Left ventricle myocardium superior (tissue), 1 donor: Measurements from ENCODE around the gene IFRD2. TPM values are rescaled to one million over a fixed set of nuclear protein-coding genes. Genes with fewer than 3 reads are reported as not detected.
"Not testable (repeated sequence)": the region's sequence is repeated elsewhere in the genome, so short reads cannot be mapped to it uniquely, and the experiment has no call there.

Source experiments
- ATAC-seq: fragments of 200-7000 bp; cut with Tn5 transposase; one replicate; pipeline ENCODE4 v1.9.1; 2020; ENCODE audit warnings: mild to moderate bottlenecking, moderate library complexity
- DNase-seq: peaks from one replicate; pipeline ENCODE4 v3.0.0-alpha.2; 2020
- intact Hi-C: fragments of 100-400 bp; cut with micrococcal nuclease; formaldehyde crosslinking; loops from one replicate; pipeline ENCODE4 v1.11.0; 2022
- total RNA-seq: library from RNA; stranded (reverse); fragmentation: NEBNext Ultra II Directional; extraction: Animal tissue kit (Norgen Biotek cat#: 25700); gene quantifications from one replicate; pipeline ENCODE4 v1.2.1, GENCODE V29; 2021
- donor health status: DM: no; HTN: yes; CAD: no; lungs with severe emphysema.

Gene IFRD2
- total RNA-seq, 1 donor from 2014 or later = 79.3 TPM

DNA sequence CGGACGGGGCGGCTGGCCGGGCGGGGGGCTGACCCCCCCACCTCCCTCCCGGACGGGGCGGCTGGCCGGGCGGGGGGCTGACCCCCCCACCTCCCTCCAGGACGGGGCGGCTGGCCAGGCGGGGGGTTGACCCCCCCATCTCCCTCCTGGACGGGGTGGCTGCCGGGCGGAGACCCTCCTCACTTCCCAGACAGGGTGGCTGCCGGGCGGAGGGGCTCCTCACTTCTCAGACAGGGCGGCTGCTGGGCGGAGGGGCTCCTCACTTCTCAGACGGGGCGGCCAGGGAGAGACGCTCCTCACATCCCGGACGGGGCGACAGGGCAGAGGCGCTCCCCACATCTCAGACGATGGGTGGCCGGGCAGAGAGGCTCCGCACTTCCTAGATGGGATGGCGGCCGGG is 19.8 kb upstream of the IFRD2 start:
- intact Hi-C loops, ATAC-seq, DNase-seq: not testable (repeated sequence)

DNA sequence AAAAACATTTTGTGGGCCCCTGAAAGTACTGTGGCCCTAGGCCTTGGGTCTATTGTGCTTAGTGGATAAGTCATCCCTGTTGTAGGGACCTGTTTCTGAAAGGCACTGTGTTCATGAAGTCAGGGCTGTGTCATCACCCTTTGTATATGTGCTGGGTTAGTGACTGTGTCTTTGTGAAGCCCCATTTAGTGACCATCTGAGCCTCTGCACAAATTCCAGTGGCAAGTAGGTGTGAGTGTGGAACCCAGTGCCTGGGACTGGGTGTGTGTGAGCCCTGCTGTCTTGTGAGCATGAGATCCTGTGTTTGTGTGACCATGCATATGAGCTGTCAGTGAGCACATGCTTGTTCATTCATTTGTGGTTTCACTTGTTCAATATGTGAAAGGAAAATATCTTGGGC is 12.4 kb upstream of the IFRD2 start:
- ATAC-seq (no peak), DNase-seq (no peak)
- intact Hi-C loops = no loop called here

GRCh38 chr3:50303013-50303815 is 11.0 kb upstream of the IFRD2 start, which contains the start of gene HYAL1:
Gene HYAL1 (minus strand): TSS chr3:50303574. CDS start chr3:50302956, 618 bp downstream.
- intact Hi-C loops = no loop called here
- ATAC-seq (peak; percentile 56), DNase-seq (peak; percentile 91)

DNA sequence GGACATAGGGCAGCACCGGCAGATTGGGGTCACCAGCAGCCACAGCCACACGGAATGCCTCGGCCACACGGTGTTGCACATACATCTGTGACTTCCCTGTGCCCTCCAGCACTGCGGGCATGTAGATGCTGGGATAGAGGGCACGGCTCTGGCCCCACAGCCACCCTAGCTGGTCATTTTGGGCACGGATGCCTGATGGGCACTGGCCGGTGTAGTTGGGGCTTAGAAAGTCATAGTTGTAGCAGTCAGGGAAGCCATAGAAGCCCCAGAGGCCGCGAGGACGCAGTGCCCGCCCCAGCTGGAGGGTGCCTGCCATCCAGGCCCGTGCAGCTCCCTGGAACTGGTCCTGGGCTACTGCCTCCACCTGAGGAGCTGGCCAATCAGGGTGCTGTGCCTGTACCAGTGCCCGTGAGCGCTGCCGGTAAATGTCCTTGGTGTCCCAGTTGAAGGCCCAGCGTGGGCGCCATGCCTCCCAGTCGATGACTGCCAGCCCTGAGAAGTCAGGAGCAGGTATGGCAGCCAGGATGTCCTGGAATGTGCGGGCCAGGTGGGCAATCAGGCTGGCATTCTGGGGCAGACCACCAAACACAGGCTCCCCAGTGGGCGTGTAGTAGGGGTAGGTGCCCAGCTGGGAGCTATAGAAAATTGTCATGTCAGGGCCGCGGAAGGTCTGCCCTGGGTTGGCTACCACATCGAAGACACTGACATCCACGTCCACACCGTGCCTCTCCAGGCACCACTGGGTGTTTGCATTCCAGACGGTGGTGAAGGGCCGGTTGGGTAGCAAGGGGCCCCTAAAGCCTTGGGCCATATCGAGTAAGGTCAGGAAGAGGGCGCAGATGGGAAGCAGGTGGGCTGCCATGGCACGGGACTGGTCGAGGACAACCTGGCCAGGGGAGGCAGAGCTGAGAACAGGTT is 10.1 kb upstream of the IFRD2 start:
- ATAC-seq (no peak), DNase-seq (peak; percentile 47)
- intact Hi-C loops = no loop called here

- no peak for DNase-seq
- no peak for ATAC-seq
- intact Hi-C loops = no loop called here
These were observed 8.5 kb upstream of the IFRD2 start for GRCh38 chr3:50300681-50301254.

DNA sequence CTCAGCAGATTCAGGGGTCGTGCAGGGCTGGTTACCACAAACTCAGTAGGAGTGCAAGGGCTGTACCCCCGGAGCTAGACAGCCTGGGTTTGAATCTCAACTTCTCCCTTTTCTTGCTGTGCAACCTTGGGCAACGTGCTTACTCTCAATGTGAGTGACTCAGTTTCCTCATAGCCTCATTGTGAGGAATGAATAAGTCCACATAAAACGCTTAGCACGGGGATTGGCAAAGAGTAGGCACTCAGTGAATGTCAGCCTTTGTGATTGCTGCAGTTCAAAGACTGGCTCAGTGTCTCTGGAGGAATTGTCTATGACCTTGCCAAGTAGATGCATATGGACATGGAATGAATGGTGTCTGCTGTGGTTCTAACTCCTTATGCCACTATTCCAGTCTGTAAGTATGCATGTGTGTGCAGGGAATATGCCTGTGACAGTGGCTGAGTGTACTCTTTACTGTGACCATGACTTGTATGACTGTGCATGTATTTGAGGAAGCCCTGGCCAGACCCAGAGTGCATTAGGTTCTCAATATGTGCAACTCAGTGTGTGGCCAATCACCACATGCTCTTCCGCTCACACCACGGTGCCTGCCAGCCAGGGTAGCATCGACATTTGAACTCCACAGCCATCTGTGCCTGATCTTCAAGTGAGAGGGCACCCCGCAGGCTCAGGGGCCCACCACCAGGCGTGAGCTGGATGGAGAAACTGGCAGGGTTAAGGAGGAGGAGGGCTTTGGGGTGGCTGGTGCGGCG is 7.9 kb upstream of the IFRD2 start:
- peak; percentile 52 for DNase-seq
- intact Hi-C loops = no loop called here
- ATAC-seq = peak; percentile 0

DNA sequence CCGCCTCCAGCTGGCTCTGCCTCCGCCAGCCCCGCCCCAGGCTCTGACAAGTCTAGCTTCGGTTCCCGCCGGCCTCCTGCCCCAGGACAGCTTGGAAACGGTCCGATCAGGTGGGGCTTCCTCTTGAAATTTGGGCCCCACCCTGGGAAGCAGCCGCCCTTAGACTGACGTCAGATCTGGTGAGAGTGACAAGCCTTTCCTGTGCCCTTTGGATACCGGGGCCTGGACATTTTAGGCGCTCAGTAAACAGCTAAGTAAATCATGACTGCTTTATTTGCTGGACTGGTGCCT is 7.4 kb upstream of the IFRD2 start:
- ATAC-seq (no peak), DNase-seq (no peak)
- intact Hi-C loops = no loop called here

DNA sequence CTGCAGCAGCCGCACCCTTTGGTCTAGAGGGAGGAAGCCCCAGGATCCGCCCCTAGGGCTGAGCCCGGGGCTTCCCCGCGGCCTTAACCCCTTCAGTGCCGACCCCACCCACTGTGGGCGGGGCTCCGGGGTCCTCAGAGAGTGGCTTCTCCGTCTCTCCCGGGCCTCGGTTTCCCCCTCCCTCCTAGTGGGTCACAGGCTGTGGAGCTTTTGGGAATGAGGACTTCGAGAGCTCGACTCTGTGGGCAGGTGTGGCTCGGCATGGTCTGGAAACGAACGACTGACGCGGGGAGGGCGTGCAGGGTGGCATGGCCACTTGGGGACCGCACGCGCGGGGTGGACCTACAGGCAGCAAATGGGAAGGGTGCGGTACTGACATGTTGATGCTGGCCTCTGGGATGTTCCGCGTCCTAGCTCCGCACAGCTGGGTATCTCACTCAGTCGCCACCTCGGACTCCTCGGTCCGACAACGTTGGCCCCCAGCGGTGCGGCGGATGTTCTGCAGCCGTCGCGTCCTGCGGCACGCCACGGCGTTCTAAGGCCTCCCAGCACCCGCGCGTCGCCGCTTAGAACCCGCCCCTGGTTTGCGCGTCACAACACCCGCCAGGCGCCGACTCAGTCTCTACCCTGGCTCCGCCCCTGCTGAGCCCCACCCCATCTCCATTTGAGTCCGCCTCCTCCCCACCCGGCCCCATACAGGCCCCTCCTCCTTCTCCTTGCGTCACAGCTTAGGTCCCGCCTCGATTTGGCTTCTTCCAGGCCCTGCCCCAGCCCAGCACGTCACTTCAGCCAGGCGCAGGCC is 6.8 kb upstream of the IFRD2 start, which contains the start of the genes HYAL3 and NAA80:
TSS of gene HYAL3 (minus strand) at position 570 of the 802 bp plus-strand sequence. CDS start 3,803 bp downstream, outside the sequence.
TSS of gene NAA80 (minus strand) at position 570 of the 802 bp plus-strand sequence. CDS start 1,942 bp downstream, outside the sequence.
- DNase-seq (peak; percentile 100), ATAC-seq (peak; percentile 85)
- intact Hi-C loops = no loop called here

GRCh38 chr3:50297896-50298725 is 5.9 kb upstream of the IFRD2 start:
- DNase-seq = no peak
- ATAC-seq = no peak
- intact Hi-C loops = no loop called here

DNA sequence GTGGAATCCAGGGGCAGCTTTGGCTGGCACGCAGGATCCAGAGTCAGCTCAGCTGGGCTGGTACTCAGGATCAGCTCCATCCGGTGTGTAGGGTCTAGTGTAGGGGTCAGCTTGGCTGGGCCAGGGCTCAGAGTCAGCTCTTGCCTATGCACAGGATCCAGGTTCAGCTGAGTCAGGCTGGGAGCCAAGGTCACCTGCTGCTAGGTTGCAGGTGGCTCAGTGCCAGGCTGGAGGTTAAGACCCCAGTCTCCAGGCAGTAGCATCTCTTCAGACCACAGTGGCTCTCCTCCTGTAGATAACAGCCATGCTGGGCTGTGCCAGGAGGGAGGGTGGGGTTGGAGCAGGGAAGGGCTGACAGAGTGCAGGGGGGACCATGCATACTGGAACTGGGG is 5.2 kb upstream of the IFRD2 start:
- intact Hi-C loops = no loop called here
- ATAC-seq = no peak
- DNase-seq = no peak

- intact Hi-C loops = no loop called here
- DNase-seq = no peak
- no peak for ATAC-seq
These were observed 4.6 kb upstream of the IFRD2 start for GRCh38 chr3:50296721-50297383.

GRCh38 chr3:50295553-50296431 is 3.6 kb upstream of the IFRD2 start:
- DNase-seq (no peak), ATAC-seq (no peak)
- intact Hi-C loops = no loop called here

- ATAC-seq = no peak
- intact Hi-C loops = no loop called here
- no peak for DNase-seq
These were observed 2.5 kb upstream of the IFRD2 start for GRCh38 chr3:50294492-50295403.

- intact Hi-C loops = no loop called here
- no peak for ATAC-seq
- no peak for DNase-seq
These were observed 1.9 kb upstream of the IFRD2 start for GRCh38 chr3:50294089-50294488.
